ENCODE data around the gene TLR7. TPM values are rescaled to one million over a fixed set of nuclear protein-coding genes. Genes with fewer than 3 reads are reported as not detected.

Gene TLR7
- total and polyA plus RNA-seq, 10 of the 15 experiments (the other 5 are each of a cell fraction or from before 2014, with no cell fraction given) = 12.0 to 44.4 (median 22.6) TPM

DNA sequence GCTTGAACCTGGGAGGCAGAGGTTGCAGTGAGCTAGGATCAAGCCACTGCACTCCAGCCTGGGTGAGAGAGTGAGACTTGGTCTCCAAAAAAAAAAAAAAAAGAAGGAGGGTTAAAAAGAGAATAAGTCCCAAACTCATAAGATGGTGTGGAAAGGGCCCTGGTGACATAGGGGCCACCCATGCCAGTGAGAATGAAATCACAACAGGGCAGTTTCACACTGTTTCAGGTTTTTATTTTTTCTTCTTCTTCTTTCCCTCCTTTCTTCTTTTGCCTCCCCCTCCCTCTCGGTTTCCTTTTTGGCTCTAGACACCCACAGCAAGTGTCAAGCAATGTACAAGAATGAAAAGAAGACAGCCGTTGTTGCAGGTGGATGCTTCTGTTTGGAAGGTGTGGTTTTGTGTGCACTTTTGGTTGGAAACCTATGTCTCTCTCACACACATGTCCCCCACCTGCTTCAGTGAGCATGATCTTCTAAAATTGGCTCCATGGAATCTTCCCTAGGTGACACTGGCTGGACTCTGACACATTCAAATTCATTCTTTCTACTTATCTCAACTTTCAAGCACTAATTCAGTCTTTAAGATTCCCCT is 25.1 kb downstream of the TLR7 start (continued):
- TF ChIP-seq, protein P1, sequence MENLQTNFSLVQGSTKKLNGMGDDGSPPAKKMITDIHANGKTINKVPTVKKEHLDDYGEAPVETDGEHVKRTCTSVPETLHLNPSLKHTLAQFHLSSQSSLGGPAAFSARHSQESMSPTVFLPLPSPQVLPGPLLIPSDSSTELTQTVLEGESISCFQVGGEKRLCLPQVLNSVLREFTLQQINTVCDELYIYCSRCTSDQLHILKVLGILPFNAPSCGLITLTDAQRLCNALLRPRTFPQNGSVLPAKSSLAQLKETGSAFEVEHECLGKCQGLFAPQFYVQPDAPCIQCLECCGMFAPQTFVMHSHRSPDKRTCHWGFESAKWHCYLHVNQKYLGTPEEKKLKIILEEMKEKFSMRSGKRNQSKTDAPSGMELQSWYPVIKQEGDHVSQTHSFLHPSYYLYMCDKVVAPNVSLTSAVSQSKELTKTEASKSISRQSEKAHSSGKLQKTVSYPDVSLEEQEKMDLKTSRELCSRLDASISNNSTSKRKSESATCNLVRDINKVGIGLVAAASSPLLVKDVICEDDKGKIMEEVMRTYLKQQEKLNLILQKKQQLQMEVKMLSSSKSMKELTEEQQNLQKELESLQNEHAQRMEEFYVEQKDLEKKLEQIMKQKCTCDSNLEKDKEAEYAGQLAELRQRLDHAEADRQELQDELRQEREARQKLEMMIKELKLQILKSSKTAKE (IDR thresholded peaks at IDR 0.05; ENCODE audit: low read depth, poor library complexity, severe bottlenecking) = peak; percentile 44
- TF ChIP-seq ESRRA (IDR thresholded peaks at IDR 0.05; ENCODE audit: low read length) (no peak), BCL11A (IDR thresholded peaks at IDR 0.05; ENCODE audit: low read depth, low read length) (0 out of 2 replicates have a peak, but pooled peaks have one; percentile 30), EGR1 (IDR thresholded peaks at IDR 0.05; ENCODE audit: borderline replicate concordance in 1 of 2, low read depth in 2 of 2, low read length in 2 of 2) (0 out of 3 replicates have a peak, but pooled peaks of 1 of the 2 experiments have one; percentile 2), MTA2 (IDR thresholded peaks at IDR 0.05; ENCODE audit: low read depth) (peak; percentile 22; the same call in 1 of the 2 replicates), MEF2A (IDR thresholded peaks at IDR 0.05; ENCODE audit: insufficient read depth, low read depth, low read length) (peak; percentile 42; the same call in 1 of the 2 replicates), KDM1A (IDR thresholded peaks at IDR 0.05; ENCODE audit: borderline replicate concordance) (no peak), CBFB (IDR thresholded peaks at IDR 0.05; ENCODE audit: low read depth) (peak; percentile 44; the same call in 1 of the 2 replicates)
- TF ChIP-seq, protein P2, sequence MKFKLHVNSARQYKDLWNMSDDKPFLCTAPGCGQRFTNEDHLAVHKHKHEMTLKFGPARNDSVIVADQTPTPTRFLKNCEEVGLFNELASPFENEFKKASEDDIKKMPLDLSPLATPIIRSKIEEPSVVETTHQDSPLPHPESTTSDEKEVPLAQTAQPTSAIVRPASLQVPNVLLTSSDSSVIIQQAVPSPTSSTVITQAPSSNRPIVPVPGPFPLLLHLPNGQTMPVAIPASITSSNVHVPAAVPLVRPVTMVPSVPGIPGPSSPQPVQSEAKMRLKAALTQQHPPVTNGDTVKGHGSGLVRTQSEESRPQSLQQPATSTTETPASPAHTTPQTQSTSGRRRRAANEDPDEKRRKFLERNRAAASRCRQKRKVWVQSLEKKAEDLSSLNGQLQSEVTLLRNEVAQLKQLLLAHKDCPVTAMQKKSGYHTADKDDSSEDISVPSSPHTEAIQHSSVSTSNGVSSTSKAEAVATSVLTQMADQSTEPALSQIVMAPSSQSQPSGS (IDR thresholded peaks at IDR 0.05; ENCODE audit: low read length) = peak; percentile 63; the same call in 1 of the 2 replicates
- TF ChIP-seq, protein P3, sequence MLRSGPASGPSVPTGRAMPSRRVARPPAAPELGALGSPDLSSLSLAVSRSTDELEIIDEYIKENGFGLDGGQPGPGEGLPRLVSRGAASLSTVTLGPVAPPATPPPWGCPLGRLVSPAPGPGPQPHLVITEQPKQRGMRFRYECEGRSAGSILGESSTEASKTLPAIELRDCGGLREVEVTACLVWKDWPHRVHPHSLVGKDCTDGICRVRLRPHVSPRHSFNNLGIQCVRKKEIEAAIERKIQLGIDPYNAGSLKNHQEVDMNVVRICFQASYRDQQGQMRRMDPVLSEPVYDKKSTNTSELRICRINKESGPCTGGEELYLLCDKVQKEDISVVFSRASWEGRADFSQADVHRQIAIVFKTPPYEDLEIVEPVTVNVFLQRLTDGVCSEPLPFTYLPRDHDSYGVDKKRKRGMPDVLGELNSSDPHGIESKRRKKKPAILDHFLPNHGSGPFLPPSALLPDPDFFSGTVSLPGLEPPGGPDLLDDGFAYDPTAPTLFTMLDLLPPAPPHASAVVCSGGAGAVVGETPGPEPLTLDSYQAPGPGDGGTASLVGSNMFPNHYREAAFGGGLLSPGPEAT (IDR thresholded peaks at IDR 0.05; ENCODE audit: low read depth) = no peak

Measured in GM12878 (cell line).